ENCODE results near the gene SERF2.

GRCh38 chr15:43771816-43772215, 20.3 kb upstream of the SERF2 start:
- TF ChIP-seq CTCF (IDR thresholded peaks at IDR 0.05), result no peak
- TF ChIP-seq POLR2A (IDR thresholded peaks at IDR 0.05), result peak in 1 of 4 donors; percentile 56
